Ammon's horn (tissue), 1 donor: ENCODE measurements around the gene PLD6.
A peak's percentile ranks its signal among the peaks of the same experiment; 100 is the strongest.

Experiments
- DNase-seq: peaks from one replicate; pipeline ENCODE4 v3.0.0-alpha.2; 2016; ENCODE audit warnings: low spot score

PLD6 gene

GRCh38 chr17:17154981-17155380 is 51.2 kb downstream of the PLD6 start:
- no peak for DNase-seq

DNA sequence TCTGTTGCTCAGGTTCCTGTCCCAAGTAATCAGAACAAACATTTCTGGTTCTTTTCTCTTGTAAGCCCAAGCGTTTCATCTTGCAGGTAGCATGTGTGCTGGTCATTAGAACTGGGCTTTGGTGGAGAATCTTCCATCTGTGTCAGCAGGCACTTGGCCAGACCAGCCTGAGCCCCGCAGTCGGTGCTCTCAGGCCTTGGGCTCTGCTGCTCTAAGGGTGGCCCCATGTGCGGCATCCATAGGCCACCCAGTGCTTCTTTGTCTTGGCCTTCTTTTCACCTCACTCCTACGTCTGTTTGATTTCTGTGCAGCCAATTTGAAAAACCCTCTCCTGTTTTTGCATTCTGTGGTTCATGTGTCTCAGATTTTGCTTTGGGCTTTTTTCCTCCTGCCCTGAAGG is 51.6 kb downstream of the PLD6 start:
- DNase-seq = no peak

DNA sequence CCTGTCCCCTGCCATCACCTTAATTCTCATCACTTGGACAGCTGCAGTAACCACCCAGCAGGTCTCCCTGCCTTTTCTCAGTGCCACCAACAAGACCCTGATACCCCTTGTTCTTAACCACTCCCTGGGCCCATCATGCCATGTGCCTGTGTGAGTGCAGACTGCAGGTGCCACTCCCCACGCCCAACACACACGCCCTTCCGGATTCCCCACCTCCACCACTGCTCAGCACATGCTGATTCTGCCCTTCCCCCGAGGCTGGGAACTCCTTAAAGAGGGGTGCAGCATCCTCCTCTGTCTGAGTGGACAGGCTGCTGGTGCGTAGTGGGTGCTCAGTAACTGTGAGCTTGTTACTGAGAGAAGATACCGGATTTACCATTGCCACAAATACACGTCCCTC is 52.4 kb downstream of the PLD6 start:
- DNase-seq = no peak

- no peak for DNase-seq
Observed at GRCh38 chr17:17153071-17153470, 53.1 kb downstream of the PLD6 start.

DNA sequence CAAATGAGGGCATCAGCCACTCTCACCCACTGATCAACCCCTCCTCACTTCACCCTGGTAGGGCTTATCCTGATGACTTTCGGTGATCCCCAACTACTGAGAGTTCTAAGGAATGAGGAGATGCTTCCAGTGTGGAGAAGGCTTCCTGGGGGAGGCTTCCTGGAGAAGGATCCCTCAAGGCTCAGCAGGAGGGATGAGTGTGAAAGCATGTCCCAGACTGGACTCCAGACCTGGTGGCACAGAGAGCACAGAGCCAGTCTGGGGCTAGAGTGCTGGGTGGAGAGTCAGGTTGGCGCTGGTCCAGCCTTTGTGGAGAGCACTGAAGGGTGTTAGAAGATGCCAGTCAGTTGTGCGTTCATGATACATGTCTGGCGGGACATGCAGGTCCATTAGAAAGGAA is 53.7 kb downstream of the PLD6 start:
- DNase-seq = peak; percentile 62

DNA sequence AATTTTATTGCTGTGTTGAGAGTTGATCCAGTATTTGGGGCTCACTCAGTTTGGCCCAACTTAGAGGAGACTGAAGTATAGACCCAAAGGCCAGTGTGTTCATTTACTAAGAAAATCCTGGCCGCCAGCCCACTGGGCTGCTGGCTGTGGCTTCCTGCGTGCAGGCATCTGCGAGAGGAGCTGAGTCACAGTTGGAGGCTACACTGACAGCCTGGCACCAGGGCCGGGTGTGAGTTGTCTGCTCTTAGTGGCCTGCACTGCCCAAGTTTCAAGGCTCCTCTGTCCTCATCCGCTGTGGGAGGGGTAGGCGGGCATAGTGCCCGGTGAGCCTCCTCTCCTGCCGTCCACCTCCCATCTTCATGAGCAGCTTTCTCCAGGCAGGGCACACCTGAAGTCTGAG is 54.2 kb downstream of the PLD6 start:
- DNase-seq = peak; percentile 92

DNA sequence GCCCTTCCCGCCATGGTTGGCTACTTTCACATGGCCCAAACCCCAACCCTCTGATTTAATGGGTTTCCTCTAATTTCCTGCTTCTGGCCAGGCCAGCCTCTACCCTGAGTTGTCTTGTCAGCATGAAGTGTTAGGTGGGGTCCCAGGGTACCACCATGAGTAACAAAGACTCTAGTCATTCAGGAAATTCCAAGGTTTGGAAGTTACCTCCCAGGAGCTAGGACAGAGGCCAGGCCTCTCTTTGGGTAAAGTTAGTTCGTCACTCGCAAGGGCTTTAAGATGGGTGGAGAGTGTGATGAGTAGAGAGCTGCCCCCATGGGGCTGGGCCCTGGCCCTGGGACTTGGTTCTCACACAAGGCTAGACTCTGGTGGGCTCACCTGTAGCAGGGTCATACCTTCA is 54.6 kb downstream of the PLD6 start:
- DNase-seq = no peak

- DNase-seq = no peak
Observed at GRCh38 chr17:17151055-17151454, 55.1 kb downstream of the PLD6 start.
